ENCODE measurements around the gene KIFAP3. TPM values are rescaled to one million over a fixed set of nuclear protein-coding genes. Genes with fewer than 3 reads are reported as not detected.

Gene KIFAP3
- total and polyA plus RNA-seq, 12 donors: 18.4 to 54.8 (median 30.5) TPM

DNA sequence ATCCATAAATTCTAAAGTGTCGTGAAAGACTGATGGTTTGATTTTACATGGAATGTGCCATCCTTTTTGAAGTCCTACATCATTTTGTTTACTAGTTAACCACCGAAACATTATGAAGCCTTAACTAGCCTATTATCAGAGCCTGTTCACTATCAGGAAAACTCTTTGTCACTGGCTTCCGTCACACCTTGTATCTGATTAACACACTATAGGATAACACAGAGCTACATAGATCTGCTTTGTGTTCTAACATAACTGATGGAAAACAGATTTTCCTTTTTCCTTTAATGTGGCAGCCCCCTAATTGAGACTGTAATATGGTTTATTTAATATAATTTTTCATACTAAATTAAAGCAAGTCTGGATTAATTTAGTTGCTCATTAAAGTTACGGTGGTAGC lies 106.3 kb downstream of the KIFAP3 start:
- no peak for TF ChIP-seq POLR2A (IDR thresholded peaks at IDR 0.05)
- TF ChIP-seq, protein P1, sequence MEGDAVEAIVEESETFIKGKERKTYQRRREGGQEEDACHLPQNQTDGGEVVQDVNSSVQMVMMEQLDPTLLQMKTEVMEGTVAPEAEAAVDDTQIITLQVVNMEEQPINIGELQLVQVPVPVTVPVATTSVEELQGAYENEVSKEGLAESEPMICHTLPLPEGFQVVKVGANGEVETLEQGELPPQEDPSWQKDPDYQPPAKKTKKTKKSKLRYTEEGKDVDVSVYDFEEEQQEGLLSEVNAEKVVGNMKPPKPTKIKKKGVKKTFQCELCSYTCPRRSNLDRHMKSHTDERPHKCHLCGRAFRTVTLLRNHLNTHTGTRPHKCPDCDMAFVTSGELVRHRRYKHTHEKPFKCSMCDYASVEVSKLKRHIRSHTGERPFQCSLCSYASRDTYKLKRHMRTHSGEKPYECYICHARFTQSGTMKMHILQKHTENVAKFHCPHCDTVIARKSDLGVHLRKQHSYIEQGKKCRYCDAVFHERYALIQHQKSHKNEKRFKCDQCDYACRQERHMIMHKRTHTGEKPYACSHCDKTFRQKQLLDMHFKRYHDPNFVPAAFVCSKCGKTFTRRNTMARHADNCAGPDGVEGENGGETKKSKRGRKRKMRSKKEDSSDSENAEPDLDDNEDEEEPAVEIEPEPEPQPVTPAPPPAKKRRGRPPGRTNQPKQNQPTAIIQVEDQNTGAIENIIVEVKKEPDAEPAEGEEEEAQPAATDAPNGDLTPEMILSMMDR (IDR thresholded peaks at IDR 0.05): no peak
- Histone ChIP-seq H3K4me1 (replicated peaks in 1 of 2) (no peaks in the 10 kb centered on the region), H3K27ac (no peak overlapping the region), H3K36me3 (replicated peaks in 1 of 2) (no peaks in the 10 kb centered on the region), H3K4me3 (no peak overlapping the region), H3K27me3 (no peaks in the 10 kb centered on the region), H3K9me3 (replicated peaks in 1 of 3) (no peaks in the 10 kb centered on the region)
- 66 to 72% (median 71%) methylated on average over 4 of the region's 4 CpGs for WGBS, 4 donors
- intact Hi-C loops (cut with DNase I): no loop called here
- DNase-seq: no peak

DNA sequence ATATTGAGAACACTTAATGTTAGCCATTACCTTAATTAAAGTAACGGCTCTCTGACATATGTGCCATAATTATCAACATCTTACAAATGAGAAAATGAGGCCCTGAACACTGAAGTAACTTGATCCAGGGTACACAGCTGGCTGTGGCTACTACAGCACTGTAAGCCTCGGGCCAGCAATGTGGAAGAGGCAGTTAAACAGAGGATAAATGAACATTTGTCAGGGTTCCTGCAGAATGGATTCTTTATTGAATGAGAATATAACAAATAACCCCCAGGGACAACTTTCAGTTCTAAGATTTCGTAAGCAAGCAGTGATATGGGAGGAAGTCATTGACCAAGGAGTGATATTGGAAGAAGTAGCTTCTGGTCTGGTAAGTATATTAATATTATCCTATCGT lies 110.3 kb downstream of the KIFAP3 start:
- intact Hi-C loops (cut with DNase I): no loop called here
- Histone ChIP-seq H3K27me3 (no peaks in the 10 kb centered on the region), H3K9me3 (replicated peaks in 1 of 3) (no peaks in the 10 kb centered on the region), H3K4me3 (no peak overlapping the region), H3K27ac (no peak overlapping the region), H3K36me3 (replicated peaks in 1 of 2) (no peaks in the 10 kb centered on the region), H3K4me1 (replicated peaks in 1 of 2) (no peaks in the 10 kb centered on the region)
- DNase-seq: no peak
- TF ChIP-seq, protein P1 (IDR thresholded peaks at IDR 0.05): no peak
- WGBS, 4 donors: 92 to 95% (median 94%) methylated on average over 4 of the region's 4 CpGs

DNA sequence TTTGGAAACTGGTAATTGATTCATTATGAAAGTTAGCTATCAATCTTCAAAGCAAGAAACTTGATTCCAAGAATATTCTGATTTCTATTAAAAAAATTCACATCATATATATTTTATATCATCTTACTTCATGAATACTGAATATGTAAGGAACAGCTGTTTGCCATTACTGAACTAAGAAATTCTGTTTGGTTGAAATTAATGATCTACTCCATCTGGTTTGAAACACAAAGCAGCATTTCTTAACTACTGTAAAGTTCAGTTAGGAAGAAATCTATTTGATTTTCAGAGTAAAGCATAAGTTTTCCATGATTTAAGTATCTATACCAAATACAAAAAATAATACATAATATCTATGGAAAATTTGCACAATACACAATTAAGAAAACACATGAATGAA lies 114.8 kb downstream of the KIFAP3 start:
- H3K4me1 ChIP-seq (replicated peaks in 1 of 2): no peaks in the 10 kb centered on the region
- H3K4me3 ChIP-seq: no peak overlapping the region
- no peaks in the 10 kb centered on the region for H3K27me3 ChIP-seq
- TF ChIP-seq, protein P1 (IDR thresholded peaks at IDR 0.05): no peak
- TF ChIP-seq POLR2A (IDR thresholded peaks at IDR 0.05): no peak
- no peak overlapping the region for H3K27ac ChIP-seq
- DNase-seq: no peak
- H3K36me3 ChIP-seq (replicated peaks in 1 of 2): no peaks in the 10 kb centered on the region
- intact Hi-C loops (cut with DNase I): no loop called here
- peaks cover 0 to 6% (median 0%) of the 10 kb centered on the region in 3 donors for H3K9me3 ChIP-seq (replicated peaks in 1 of 3)

DNA sequence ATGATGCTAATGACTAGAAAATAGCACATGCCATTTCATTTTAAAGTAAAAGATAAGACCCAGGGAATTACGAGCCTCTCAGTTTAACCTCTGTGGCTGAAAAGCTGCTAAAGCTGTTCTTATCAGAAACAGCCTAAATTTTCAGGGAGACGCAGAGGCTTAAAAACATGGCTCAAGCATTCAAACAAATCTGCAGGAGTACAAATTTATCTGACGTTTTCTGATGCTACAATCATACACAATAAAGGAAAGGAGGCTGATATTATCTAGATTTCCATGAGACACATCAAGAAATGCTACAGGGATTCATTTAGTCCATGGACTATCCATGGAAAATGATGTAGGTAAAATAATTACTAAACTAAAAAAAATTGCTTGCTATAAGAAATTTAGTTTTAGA lies 115.5 kb downstream of the KIFAP3 start:
- peaks cover 0 to 6% (median 0%) of the 10 kb centered on the region in 3 donors for H3K9me3 ChIP-seq (replicated peaks in 1 of 3)
- no peaks in the 10 kb centered on the region for H3K4me1 ChIP-seq (replicated peaks in 1 of 2)
- H3K4me3 ChIP-seq: no peak overlapping the region
- H3K36me3 ChIP-seq (replicated peaks in 1 of 2): no peaks in the 10 kb centered on the region
- WGBS, 4 donors: 77 to 94% (median 85%) methylated on average over 3 of the region's 3 CpGs
- no peaks in the 10 kb centered on the region for H3K27me3 ChIP-seq
- no peak for DNase-seq
- H3K27ac ChIP-seq: no peak overlapping the region
- TF ChIP-seq, protein P1 (IDR thresholded peaks at IDR 0.05): no peak
- TF ChIP-seq POLR2A (IDR thresholded peaks at IDR 0.05): no peak
- intact Hi-C loops (cut with DNase I): no loop called here

All from adrenal gland (tissue), 12 donors.